ENCODE results near the gene C1orf232. TPM values are rescaled to one million over a fixed set of nuclear protein-coding genes. Genes with fewer than 3 reads are reported as not detected.

The C1orf232 gene
- total and polyA plus RNA-seq, 9 of the 15 experiments (the other 6 are each of a cell fraction or from before 2014, with no cell fraction given): not detected

- Histone ChIP-seq H3K9me3 (replicated peaks; ENCODE audit: control insufficient read depth, insufficient read depth, low read depth, low read length) (no peaks in the 10 kb centered on the region), H3K9me1 (ENCODE audit: control insufficient read depth, insufficient read depth, low read length) (no peaks in the 10 kb centered on the region), H3K4me2 (ENCODE audit: insufficient read depth, low read length) (no peak overlapping the region), H3K27ac (ENCODE audit: extremely low read depth, low read depth, low read length) (no peak overlapping the region), H3K9ac (ENCODE audit: insufficient read depth in 1 of 2, low read depth in 2 of 2, low read length in 2 of 2) (peak overlapping the region in 1 of 2 experiments; percentile 12; a peak in 1 of 4 replicates), H3K4me1 (replicated peaks in 1 of 2; ENCODE audit: control insufficient read depth in 2 of 2, insufficient read depth in 2 of 2, low read length in 2 of 2) (no peaks in the 10 kb centered on the region), H3K79me2 (ENCODE audit: control insufficient read depth, insufficient read depth, low read length) (no peaks in the 10 kb centered on the region), H4K20me1 (replicated peaks; ENCODE audit: control insufficient read depth, insufficient read depth, low read length) (no peaks in the 10 kb centered on the region), H3K4me3 (no peak overlapping the region), H2AFZ (ENCODE audit: low read depth, low read length) (no peak overlapping the region), H3K36me3 (ENCODE audit: control insufficient read depth, insufficient read depth, low read length) (no peaks in the 10 kb centered on the region), H3K27me3 (ENCODE audit: control insufficient read depth in 2 of 2, insufficient read depth in 2 of 2, low read length in 2 of 2) (peaks cover 0 to 2% of the 10 kb centered on the region in 2 experiments; a peak in 1 of 5 replicates)
- ATAC-seq (peak; percentile 16; the same call in 2 of the 3 replicates), DNase-seq (ENCODE audit: extremely low read depth in 1 of 4, low spot score in 3 of 4) (no peak), FAIRE-seq (no peak)
- 19% methylated on average over 5 of the region's 5 CpGs for WGBS (ENCODE audit: insufficient coverage, low coverage, missing lambda C conversion rate)
- TF ChIP-seq THRA (IDR thresholded peaks at IDR 0.05) (no peak), PHF21A (IDR thresholded peaks at IDR 0.05; ENCODE audit: borderline replicate concordance, low read depth) (no peak), ZBTB1 (CRISPR knock-in tag; IDR thresholded peaks at IDR 0.05; ENCODE audit: borderline replicate concordance, low read depth) (no peak), ELF4 (CRISPR knock-in tag; IDR thresholded peaks at IDR 0.05) (no peak), ZNF408 (CRISPR knock-in tag; IDR thresholded peaks at IDR 0.05; ENCODE audit: low read depth) (no peak), MIER1 (IDR thresholded peaks at IDR 0.05; ENCODE audit: low read depth) (no peak), MAFF (IDR thresholded peaks at IDR 0.05; ENCODE audit: low read length) (no peak), GMEB1 (CRISPR knock-in tag; IDR thresholded peaks at IDR 0.05) (no peak), TAF7 (tag; IDR thresholded peaks at IDR 0.05) (no peak), RHOXF2B (CRISPR knock-in tag; conservative IDR thresholded peaks at IDR 0.05) (no peak), KHSRP (IDR thresholded peaks at IDR 0.05) (no peak), XRCC4 (IDR thresholded peaks at IDR 0.05; ENCODE audit: extremely low read depth, insufficient read depth, insufficient read length) (no peak), POLR3G (IDR thresholded peaks at IDR 0.05; ENCODE audit: extremely low read depth, insufficient read length, insufficient replicate concordance) (no peak)
- POLR2A ChIA-PET: interaction anchor here (0.7 to 1.9 kb wide), 4 partner anchors 9 to 143 kb away, joined by 3 to 8 read pairs (median 4); partner anchors contain the start of gene CEP85
- in situ Hi-C loops (cut with MboI): no loop called here
- intact Hi-C loops (cut with micrococcal nuclease): no loop called here
- BruUV-seq (replicated peaks): no TSS peak
- CTCF ChIA-PET (ENCODE audit: low intra/inter-chr PET ratio): no interaction called here
Measured at GRCh38 chr1:26210147-26210870, 41.5 kb upstream of the C1orf232 start.
